ENCODE results near the gene CHPF.

Gene CHPF

DNA sequence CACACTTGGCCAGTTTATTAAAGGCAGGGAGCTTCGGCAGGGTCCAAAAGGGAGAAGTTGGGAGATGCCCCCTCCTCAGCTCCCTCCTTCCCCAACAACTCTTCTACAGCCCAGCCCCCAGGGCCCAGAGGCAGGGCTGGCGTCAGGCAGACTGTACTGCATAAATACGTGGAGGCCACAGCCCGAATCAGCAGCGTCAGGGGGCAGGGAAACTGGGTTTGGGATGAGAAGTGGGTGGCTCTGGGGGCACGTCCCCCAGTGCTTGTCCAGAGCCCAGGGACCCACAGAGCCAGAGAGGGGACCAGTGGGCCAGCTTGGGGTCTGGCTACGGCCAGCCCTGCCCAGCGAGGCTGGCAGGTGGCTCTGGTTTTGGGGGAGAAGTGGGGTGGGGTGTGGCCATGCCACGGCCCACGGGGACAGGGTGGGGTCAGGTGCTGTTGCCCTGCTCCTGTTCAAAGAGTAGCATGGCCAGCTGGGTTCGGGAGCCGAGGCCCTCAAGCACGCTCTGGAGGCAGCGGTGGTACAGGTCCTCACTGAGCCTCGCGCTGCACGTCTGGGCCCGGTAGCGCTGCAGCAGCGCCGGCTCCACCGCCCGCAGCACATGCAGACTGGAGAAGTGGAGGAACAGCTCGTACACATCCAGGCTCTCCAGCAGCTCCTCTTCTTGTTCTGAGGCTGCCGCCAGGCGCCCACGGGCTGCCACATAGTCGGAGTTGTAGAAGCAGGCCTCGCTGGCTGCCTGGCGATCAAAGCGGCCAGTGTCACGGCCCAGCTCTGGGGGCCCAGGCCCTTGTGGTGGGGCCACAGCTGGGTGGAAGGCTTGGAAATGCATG lies 4.4 kb downstream of the CHPF start:
- no peak for TF ChIP-seq CTCF (IDR thresholded peaks at IDR 0.05)

DNA sequence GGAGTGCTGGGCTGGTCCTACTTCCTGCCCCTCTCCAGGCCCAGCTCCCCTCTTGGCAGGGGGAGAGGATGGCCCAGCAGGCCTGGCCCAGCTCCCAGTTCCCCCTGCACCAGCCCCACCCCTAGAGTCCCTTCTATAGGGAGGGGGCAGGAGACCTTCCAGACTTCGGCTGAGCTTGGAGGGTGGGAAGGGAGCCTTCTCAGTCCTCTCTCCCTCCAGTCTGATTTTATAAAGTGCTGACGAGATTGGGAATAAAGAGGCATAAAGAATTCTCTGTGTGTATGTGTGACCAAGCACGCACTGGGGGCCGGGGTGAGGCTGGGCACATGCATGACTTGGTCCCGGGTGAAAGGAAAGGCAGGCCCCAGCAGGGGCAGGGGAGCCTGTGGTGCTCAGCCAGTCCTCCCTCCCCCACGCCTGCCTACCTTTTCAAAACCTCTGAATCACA lies 5.1 kb downstream of the CHPF start:
- no peak for TF ChIP-seq CTCF (IDR thresholded peaks at IDR 0.05)

- TF ChIP-seq CTCF (IDR thresholded peaks at IDR 0.05): no peak
These were observed 5.7 kb downstream of the CHPF start for GRCh38 chr2:219537657-219538488.

- TF ChIP-seq CTCF (IDR thresholded peaks at IDR 0.05): no peak
These were observed 6.6 kb downstream of the CHPF start for GRCh38 chr2:219536967-219537366.

- TF ChIP-seq CTCF (IDR thresholded peaks at IDR 0.05): no peak
These were observed 7.2 kb downstream of the CHPF start for GRCh38 chr2:219536425-219536824.

DNA sequence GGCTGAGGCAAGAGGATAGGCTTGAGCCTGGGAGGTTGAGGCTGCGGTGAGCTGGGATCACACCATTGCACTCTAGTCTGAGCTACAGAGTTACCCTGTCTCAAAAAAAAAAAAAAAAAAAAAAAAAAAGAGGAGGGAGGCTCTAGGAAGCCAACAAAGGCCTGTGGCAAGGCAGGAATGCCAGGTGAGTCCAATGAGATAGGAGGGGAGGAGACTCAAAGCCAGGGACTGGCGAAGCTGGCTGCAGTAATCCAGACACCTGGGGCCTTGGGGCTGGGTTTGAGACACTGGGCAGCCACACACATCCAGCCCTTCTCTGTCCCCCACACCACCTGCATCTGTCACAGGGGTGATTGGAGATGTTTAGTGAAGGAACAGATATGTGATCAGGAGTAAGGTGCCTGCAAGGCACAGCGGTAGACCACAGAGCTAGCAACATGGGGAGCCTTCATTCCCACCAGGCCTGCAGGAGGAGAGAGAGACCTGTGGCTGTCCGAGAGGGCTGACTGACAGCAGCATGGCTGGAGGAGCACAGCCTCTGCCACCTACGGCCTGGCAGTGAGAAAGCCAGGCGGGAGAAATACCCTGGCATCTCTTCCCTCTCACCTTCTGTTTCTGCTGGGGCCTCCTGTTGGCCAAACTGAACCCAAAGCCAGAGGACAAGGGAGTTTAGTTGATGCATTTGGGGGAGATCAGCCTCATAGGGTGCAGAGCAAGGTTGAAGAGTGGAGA lies 9.5 kb downstream of the CHPF start:
- TF ChIP-seq CTCF (IDR thresholded peaks at IDR 0.05): no peak

GRCh38 chr2:219532378-219532649 lies 11.3 kb downstream of the CHPF start:
- no peak for TF ChIP-seq CTCF (IDR thresholded peaks at IDR 0.05)

Measured in LNCAP (cell line).